ENCODE results near the gene BCAS3. TPM values are rescaled to one million over a fixed set of nuclear protein-coding genes. Genes with fewer than 3 reads are reported as not detected.

BCAS3 gene
- total and polyA plus RNA-seq, 4 donors, result 5.8 to 24.6 (median 10.1) TPM

- H3K9ac ChIP-seq (ENCODE audit: low read depth in 1 of 2, low read length in 2 of 2), result no peak overlapping the region
- H3K27me3 ChIP-seq (ENCODE audit: control insufficient read depth in 4 of 4, insufficient read depth in 4 of 4, low read length in 3 of 4), result no peaks in the 10 kb centered on the region
- H3K27ac ChIP-seq (ENCODE audit: low read depth in 1 of 2, low read length in 2 of 2), result no peak overlapping the region
- H3K9me3 ChIP-seq (ENCODE audit: control insufficient read depth in 4 of 4, low read length in 3 of 4), result no peaks in the 10 kb centered on the region
- TF ChIP-seq TAF1 (conservative IDR thresholded peaks at IDR 0.05) (no peak), FOXA2 (IDR thresholded peaks at IDR 0.05) (no peak), CTCF (IDR thresholded peaks at IDR 0.05; ENCODE audit: low read depth, low read length, missing input control) (no peak), HNF4A (conservative IDR thresholded peaks at IDR 0.05) (no peak), FOXA1 (IDR thresholded peaks at IDR 0.05) (no peak), RAD21 (IDR thresholded peaks at IDR 0.05) (no peak), HNF4G (IDR thresholded peaks at IDR 0.05) (no peak), NR2F2 (IDR thresholded peaks at IDR 0.05) (no peak), RXRA (IDR thresholded peaks at IDR 0.05) (no peak), JUND (IDR thresholded peaks at IDR 0.05) (no peak)
- TF ChIP-seq, protein P1, sequence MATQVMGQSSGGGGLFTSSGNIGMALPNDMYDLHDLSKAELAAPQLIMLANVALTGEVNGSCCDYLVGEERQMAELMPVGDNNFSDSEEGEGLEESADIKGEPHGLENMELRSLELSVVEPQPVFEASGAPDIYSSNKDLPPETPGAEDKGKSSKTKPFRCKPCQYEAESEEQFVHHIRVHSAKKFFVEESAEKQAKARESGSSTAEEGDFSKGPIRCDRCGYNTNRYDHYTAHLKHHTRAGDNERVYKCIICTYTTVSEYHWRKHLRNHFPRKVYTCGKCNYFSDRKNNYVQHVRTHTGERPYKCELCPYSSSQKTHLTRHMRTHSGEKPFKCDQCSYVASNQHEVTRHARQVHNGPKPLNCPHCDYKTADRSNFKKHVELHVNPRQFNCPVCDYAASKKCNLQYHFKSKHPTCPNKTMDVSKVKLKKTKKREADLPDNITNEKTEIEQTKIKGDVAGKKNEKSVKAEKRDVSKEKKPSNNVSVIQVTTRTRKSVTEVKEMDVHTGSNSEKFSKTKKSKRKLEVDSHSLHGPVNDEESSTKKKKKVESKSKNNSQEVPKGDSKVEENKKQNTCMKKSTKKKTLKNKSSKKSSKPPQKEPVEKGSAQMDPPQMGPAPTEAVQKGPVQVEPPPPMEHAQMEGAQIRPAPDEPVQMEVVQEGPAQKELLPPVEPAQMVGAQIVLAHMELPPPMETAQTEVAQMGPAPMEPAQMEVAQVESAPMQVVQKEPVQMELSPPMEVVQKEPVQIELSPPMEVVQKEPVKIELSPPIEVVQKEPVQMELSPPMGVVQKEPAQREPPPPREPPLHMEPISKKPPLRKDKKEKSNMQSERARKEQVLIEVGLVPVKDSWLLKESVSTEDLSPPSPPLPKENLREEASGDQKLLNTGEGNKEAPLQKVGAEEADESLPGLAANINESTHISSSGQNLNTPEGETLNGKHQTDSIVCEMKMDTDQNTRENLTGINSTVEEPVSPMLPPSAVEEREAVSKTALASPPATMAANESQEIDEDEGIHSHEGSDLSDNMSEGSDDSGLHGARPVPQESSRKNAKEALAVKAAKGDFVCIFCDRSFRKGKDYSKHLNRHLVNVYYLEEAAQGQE (IDR thresholded peaks at IDR 0.05), result no peak
- TF ChIP-seq, protein P2, sequence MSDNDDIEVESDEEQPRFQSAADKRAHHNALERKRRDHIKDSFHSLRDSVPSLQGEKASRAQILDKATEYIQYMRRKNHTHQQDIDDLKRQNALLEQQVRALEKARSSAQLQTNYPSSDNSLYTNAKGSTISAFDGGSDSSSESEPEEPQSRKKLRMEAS (IDR thresholded peaks at IDR 0.05), result no peak
- H3K4me3 ChIP-seq (ENCODE audit: low read depth in 1 of 3, low read length in 3 of 3), result no peak overlapping the region
- WGBS, result 96% methylated on average over 2 of the region's 2 CpGs
- no peak for DNase-seq (ENCODE audit: low spot score)
- no peaks in the 10 kb centered on the region for H3K36me3 ChIP-seq (ENCODE audit: control insufficient read depth in 4 of 4, insufficient read depth in 3 of 4, low read depth in 1 of 4, low read length in 3 of 4)
- peaks cover 0 to 18% (median 12%) of the 10 kb centered on the region in 4 donors for H3K4me1 ChIP-seq (ENCODE audit: control insufficient read depth in 4 of 4, insufficient read depth in 4 of 4, low read length in 3 of 4)
Observed at GRCh38 chr17:61063528-61063927, 385.9 kb downstream of the BCAS3 start.

- Histone ChIP-seq H3K27ac (ENCODE audit: low read depth in 1 of 2, low read length in 2 of 2) (peak overlapping the region; percentile 41 to 54), H3K36me3 (ENCODE audit: control insufficient read depth in 4 of 4, insufficient read depth in 3 of 4, low read depth in 1 of 4, low read length in 3 of 4) (no peaks in the 10 kb centered on the region), H3K4me3 (ENCODE audit: low read depth in 1 of 3, low read length in 3 of 3) (no peak overlapping the region), H3K27me3 (ENCODE audit: control insufficient read depth in 4 of 4, insufficient read depth in 4 of 4, low read length in 3 of 4) (no peaks in the 10 kb centered on the region), H3K4me1 (ENCODE audit: control insufficient read depth in 4 of 4, insufficient read depth in 4 of 4, low read length in 3 of 4) (peaks cover 0 to 18% (median 12%) of the 10 kb centered on the region in 4 donors), H3K9me3 (ENCODE audit: control insufficient read depth in 4 of 4, low read length in 3 of 4) (no peaks in the 10 kb centered on the region), H3K9ac (ENCODE audit: low read depth in 1 of 2, low read length in 2 of 2) (no peak overlapping the region)
- 89% methylated on average over 1 of the region's 1 CpG for WGBS
- no peak for DNase-seq (ENCODE audit: low spot score)
- TF ChIP-seq JUND (IDR thresholded peaks at IDR 0.05) (peak in 1 of 2 donors; percentile 15), FOXA2 (IDR thresholded peaks at IDR 0.05) (no peak)
Observed at GRCh38 chr17:61064087-61064951, 386.7 kb downstream of the BCAS3 start.
